ENCODE measurements around the gene NLGN1. TPM values are rescaled to one million over a fixed set of nuclear protein-coding genes. Genes with fewer than 3 reads are reported as not detected.

Gene NLGN1
- total RNA-seq, 1 donor from 2014 or later: 18.3 TPM

DNA sequence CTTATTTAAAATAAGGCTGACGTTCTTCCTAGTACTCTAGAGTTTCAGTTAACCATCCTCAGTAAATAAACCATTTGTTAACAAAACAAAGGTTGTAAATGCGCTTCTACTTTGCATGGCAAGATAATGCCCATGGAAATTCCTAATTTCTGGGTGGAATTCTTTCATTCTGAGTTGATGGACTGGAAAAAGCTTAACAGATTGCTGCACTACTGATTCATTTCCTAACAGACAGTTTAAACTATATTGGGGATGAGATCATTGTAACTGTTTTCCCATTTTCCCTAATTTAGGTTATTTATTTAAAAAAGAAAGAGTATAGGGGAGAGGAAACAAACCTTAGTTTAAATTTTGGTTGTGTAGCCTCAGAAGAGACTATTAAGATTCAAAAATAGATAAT lies 342.2 kb downstream of the NLGN1 start:
- intact Hi-C loops (cut with DNase I): no loop called here
- no peak for DNase-seq (ENCODE audit: low spot score)

DNA sequence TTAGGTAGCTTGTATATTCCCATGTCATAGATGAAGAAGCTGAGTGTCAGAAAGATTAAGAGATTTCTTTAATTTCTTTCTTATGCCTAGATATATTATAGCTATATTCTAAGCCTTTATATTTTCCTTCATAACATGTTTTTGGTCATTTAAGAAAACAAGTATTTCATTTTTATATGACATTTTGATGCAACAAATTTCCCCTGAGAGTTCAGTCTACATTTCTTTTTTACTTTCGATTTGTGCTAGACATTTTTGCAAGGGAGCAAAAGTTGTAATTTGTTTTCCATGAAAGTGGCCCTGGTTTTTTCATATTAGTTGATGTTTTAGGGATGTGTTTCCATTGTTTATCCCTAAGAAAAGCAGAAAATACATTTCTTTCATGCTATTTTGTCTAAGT lies 344.9 kb downstream of the NLGN1 start:
- intact Hi-C loops (cut with DNase I): no loop called here
- no peak for DNase-seq (ENCODE audit: low spot score)

DNA sequence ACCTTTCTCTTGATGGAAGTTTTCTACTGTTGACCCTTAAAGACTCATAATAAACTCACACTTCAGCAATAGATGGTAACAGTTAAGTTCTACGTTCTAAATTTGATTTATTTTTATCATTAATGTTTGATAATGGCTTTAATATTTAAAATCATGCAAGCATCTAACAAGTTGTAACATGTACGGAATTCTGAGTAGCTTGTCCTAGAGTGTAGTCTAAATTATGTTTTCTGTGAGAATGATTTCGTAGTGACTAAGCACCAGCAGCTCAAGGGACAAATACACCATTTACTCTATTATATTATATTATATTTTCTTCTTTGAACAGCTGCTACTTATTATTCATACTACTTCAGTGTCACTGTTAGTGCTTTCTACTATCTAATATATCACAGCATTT lies 345.6 kb downstream of the NLGN1 start:
- no peak for DNase-seq (ENCODE audit: low spot score)
- intact Hi-C loops (cut with DNase I): no loop called here

DNA sequence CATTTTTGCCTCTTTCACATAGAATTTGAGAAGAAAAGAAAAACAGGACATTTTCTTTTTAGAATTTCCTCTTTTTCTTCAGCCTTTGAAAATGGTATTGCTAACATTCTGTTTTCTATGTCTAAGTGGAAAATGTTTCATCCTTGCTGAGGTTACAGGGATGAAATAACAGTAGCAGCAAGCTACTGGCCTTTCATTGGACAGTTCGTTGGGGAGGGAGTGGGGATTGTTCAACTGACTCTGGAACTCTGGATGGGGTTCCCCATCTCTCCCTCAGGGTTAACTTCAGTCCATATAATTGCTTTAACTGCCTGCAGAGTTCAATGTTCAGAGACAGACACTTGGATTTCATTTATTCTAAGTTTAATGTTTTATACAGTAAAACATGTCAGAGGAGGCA lies 346.0 kb downstream of the NLGN1 start:
- intact Hi-C loops (cut with DNase I): no loop called here
- no peak for DNase-seq (ENCODE audit: low spot score)

DNA sequence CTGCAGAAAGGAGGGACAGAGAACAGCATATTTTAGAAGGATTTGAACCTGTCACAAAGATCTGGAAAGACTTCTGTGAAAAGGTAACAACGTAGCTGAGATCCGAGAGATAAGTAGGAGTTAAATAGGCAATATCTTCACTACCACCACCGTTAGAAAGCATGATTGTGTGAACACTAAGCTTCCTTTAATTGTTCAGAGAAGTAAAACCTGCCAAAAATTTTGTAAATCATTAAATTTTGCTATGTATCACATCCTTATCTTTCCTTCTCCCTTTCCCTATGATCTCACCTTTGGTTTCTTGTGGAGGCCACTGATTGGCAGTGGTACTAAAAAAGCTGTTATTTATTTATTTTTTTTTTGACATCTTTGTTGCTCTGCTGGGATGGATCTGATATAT lies 346.9 kb downstream of the NLGN1 start:
- DNase-seq (ENCODE audit: low spot score): no peak
- intact Hi-C loops (cut with DNase I): no loop called here

DNA sequence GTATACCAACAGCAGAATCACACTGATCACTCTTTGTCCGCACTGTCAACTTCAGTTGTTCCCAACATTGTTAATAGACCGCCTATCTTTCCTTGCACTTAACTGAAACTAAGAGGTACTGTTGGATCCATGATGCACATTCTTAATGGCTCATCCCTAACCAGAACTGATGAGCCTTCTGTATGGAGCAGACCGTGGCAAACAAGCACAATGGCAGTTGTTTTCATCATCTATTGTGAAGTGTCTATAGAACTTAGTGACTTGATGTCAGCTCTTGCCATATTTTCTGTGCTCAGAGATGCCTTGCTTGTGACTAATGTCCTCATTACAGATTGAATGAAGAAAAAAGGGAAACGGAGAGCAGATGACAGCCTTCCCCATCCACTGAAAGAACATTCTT lies 347.4 kb downstream of the NLGN1 start:
- no peak for DNase-seq (ENCODE audit: low spot score)
- intact Hi-C loops (cut with DNase I): no loop called here

DNA sequence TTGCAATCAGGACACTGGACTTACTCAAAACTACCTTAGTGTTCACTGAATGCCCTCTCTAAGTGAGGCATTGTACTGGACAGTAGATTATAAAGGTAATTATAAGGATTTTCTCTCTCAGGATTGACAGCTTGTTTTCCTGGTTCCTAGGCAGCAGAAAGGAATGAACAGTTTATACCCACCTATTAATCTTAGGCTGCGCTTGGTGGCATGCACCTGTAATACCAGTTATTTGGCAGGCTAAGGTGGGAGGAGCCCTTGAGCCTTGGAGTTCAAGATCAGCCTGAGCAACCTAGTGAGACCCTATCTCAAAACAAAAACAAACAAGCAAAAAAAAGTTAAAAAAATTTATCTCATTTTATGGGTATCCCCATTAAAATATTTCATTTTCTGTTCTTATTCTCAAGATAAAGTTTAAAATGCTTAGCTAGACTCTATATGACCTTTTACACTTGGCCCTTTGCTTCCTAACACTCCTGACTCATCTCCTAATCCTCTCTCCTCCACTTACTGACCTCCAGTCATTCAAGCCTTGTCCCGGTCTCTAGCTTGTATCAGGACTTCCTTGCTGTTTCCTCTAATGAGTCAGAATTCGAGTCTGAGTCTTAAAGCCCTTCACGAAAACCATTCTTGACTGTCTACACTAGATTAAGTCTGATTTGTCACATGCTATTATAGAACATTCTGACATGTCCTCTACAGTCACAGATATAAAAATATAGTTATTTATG lies 348.6 kb downstream of the NLGN1 start:
- intact Hi-C loops (cut with DNase I): no loop called here
- DNase-seq (ENCODE audit: low spot score): no peak

DNA sequence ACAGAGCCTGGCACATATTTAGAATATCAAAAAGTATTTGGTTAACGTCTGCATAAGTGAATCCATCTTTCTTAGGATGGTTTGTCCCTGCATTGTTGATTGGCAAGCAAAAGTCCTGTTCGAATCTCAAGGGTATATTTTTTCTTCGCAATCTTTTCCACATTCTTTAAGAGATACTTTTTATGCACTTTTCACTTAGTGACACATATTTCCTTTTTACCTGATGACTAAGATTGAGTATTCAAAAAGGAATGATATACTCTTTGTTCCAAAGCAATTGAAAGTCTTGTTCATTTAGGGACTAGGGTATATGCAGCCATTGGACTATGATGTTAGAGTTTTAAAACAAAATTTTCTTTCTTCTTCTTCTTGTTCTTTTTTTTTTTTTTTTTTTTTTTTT lies 349.9 kb downstream of the NLGN1 start:
- intact Hi-C loops (cut with DNase I): no loop called here

DNA sequence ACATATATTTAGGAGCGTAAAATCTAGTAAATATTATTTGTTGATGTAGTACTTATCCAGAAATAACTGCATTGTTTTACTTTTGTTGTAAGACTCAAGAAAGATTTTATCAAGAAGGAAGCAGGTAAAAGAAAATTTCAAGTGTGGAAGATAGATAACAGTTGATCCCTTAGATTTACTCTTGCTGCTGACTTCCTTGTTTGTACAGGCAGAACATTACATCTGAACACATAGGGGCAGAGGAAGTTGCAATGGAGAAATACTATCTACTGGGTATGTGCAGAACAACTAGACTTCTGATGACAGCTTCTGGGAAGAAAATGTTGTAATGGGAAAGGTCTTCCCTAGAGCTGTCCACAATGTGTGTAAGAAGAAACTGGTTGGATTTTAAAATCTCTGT lies 350.6 kb downstream of the NLGN1 start:
- intact Hi-C loops (cut with DNase I): no loop called here
- no peak for DNase-seq (ENCODE audit: low spot score)

More for the DNA sequence above, 349.9 kb downstream of the NLGN1 start:
- DNase-seq (ENCODE audit: low spot score): no peak

DNA sequence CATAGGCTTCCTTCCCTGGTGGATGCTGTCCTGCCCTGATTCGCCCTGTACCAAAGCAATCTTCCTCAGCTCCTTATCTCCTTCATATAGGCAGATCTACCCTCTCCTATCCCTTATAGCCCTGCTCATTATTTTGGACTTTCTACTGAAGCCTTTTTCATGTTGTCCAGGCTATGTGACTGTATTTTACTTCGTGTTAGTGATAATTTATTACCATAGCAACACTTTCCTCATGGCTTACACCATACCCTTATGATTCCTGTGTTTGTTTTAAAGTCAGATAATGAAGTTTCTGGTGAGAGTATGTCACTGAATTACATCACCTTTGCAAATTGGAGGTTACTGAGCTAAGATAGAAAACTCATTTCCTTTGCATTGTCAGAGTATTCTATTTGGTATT lies 352.6 kb downstream of the NLGN1 start:
- intact Hi-C loops (cut with DNase I): no loop called here
- no peak for DNase-seq (ENCODE audit: low spot score)

DNA sequence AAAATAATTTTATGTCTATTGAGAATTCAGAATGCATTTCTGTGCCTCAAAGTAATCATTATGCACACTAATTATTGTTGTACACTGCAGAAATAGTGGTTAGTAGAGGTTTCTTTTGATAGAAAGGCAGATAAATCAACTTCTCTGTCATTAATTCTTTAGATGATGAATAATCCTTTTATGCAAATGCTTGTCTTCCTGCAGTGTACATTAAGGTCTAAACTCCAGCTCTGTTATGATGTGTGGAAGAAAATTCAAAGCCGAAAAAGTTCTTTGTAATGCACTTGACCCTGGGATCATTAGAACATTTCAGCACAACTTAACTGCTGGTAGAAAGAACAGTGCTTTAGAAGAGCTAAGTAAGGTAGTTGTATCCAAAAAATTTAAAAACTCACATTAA lies 353.0 kb downstream of the NLGN1 start:
- intact Hi-C loops (cut with DNase I): no loop called here
- no peak for DNase-seq (ENCODE audit: low spot score)

DNA sequence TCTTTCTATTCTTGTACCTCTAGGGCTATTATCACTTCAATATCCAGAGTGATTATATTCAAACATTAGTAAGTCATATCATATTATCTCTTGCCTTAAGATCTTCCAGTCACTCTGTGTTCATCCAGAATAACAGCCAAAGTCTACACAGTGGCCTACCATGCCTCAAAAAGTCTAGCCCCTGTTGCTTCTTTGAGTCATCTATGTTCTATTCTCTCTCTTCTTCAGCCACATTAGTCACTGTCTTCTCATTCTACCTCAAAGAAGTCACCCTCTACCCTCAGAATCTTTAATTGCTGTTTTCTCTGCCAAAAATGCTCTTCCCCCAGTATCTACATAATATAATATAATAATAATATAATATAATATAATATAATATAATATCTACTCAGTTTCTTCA lies 356.0 kb downstream of the NLGN1 start:
- no peak for DNase-seq (ENCODE audit: low spot score)
- intact Hi-C loops (cut with DNase I): no loop called here

DNA sequence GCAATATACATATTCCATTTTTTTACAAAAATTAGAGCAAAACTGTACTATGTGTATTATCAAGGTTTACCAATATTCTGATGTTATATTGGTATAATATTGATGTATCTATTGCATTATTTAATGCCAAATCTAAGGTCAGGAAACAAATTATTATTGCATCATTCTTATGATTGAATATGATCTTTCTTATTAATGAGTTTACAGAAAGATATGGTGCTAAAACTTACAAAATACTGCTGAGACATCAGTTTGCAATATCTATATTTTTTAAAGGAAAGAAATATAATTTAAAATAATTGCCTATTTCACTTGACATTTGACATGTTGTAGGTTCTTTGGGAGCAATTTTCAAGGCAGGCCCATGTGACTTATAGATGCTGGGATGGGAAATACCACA lies 357.6 kb downstream of the NLGN1 start:
- DNase-seq (ENCODE audit: low spot score): no peak
- intact Hi-C loops (cut with DNase I): no loop called here

DNA sequence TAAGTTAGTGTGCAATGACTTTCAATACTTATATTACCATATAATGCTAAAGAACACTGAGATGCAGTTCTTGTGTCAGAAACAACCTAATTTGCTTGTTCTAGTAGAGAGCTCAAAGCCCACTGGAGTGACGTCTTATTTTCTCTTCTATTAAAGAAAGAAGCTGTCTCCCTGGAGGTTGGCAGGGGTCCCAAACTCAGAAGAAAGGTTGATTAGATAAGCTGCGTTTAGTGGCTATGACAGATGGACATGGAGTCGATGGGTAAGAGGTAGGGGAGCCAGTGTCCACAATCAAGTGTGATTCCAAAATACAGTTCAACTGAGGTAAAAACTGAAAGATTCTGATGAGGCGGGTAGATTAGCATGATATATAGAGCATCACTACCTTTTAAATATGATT lies 363.6 kb downstream of the NLGN1 start:
- DNase-seq (ENCODE audit: low spot score): no peak
- intact Hi-C loops (cut with DNase I): no loop called here

DNA sequence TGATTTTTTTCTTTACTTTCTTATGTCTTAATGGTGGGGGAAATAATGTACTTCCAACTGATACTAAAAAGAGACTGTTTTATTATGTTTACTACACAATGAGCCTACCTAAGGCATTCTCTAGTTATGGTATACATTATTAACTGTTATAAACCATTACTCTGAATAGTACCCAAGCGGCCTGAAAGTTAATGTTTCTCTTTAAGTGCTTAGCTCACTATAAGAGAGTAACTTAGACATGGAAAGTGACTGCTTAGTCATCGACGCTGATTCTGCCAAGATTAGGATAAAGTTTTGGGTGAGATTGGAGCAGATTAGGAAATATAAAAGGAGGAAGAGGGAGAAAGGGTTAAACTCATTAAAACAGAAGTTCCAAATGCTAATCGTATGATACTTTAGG lies 365.0 kb downstream of the NLGN1 start:
- intact Hi-C loops (cut with DNase I): no loop called here
- no peak for DNase-seq (ENCODE audit: low spot score)

DNA sequence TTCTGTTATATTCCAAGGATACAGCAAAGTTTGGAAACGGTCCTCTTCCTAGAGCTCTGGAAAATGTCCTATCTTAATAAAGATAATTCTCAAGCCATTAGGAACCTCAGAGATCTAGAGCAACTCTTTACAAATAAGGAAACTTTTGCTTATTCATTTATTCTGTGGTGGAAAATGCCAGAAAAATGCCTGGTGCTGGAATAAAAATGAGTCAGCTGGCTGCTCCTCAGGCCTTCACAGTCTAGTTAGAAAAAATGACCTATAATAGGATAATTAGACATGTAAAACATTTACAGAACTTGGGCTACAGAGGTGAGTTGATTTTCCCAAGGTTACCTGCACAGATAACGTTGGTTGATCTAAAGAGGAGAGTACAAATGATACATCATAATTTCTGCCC lies 372.5 kb downstream of the NLGN1 start:
- DNase-seq (ENCODE audit: low spot score): no peak
- intact Hi-C loops (cut with DNase I): no loop called here

DNA sequence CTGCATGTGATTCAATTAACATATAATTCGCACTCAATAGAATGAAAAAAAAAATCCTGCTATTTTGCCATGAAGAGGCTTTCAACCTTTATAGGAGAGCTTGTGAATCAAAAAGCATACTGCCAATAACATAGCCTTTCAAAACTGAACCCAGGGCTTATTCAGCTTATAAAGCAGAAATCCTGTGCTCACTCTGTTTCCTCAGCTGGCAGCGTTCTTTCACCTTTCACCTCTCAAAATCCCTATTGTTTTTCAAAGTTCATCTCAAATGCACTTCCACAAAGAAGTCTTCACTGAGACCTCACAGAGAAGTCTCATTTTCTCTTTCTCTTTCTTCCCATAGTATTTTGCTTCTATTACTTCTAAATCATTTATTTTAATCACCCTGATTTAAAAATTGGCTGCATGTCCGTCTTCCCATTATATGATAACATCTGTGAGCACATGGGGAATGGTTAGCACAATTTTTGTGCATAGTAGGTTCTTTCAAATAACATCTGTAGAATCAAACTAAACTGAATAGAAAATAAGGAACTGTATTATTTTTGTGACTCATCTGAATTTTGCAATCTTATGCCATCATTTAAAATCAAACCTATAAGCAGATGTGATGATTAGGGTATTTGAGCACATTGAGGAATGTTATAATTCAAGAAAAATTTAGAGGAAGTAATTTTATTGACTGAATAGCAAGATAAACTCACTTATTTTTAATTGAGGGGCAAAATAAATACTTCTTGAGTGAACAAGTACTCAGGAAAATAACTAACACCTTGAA lies 373.4 kb downstream of the NLGN1 start:
- DNase-seq (ENCODE audit: low spot score): no peak
- intact Hi-C loops (cut with DNase I): no loop called here

DNA sequence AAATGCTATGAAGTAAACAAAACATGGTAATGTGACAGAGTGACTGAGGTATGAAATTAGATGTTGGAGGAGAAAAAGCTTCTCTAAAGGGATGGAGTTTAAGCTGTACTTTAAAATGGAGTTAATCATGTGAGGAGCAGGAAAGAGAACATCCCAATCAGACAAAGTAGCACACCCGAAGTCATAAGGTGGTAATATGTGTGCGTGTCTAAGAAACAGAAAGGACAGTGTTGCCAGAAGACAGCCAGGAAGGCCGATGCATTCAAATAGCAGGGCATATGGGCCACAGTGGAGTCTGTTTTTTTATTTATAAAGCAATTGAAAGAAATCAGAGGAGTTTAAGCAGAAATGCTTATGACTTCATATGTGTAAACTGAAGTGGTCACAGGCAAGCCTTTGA lies 376.3 kb downstream of the NLGN1 start:
- DNase-seq (ENCODE audit: low spot score): no peak
- intact Hi-C loops (cut with DNase I): no loop called here

DNA sequence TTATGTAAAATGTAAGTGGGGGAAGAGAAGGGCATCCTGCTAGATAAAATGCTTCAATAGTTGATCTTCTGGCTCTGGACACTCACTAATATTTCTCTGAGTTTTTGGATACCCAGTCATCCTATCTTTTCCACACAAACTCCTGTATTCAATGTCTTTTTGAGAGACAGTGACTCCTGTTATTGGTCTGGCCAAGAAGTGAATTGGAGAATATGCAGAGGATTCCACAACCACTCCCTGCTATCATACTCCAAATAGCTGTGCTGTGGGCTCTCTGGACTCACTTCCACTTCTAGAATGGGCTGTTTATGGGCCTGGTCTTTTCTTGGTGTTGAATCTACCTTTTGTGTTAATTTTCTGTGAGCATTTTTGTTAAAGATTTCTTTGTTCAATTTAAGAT lies 376.8 kb downstream of the NLGN1 start:
- intact Hi-C loops (cut with DNase I): no loop called here
- no peak for DNase-seq (ENCODE audit: low spot score)

DNA sequence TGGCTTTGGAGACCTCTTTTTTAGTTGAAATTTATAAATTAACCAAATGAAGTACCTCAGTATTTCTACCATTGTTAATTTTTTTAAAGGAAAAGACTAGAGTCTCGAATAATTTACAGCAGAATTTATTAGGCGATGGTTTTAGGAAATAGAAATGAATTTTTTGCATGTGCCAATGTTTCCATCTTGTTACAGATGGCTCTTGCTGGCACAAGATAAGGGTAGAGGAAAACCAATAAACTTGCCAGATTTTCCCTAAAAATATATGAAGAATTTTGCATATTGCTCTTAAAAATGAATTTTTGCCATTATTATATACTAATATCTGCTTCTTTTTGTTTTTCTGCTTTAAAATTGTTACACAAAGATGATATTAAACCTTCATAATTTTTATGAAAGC lies 380.7 kb downstream of the NLGN1 start:
- intact Hi-C loops (cut with DNase I): no loop called here
- DNase-seq (ENCODE audit: low spot score): no peak

DNA sequence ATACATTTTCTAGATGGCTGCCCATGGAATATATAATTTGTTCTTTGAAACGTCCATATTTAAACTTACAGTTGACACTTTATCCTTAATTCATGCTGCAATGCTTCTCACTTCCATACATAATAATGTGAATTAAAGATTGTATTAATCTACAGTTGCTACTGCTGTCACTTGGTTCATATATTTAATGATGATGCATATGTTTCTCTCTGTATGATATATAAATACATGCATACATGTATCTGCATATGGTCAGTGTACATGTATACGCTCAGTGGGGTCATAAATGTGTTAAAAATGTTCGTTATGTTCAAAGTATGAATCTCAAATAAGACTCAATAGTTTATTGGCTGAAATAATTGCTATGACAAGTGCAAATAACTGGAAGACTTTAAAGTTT lies 382.5 kb downstream of the NLGN1 start:
- no peak for DNase-seq (ENCODE audit: low spot score)
- intact Hi-C loops (cut with DNase I): no loop called here

Data from cardiac septum (tissue), 1 donor.